Right forelimb (tissue), 1 donor: ENCODE measurements around the gene CMBL.
"Not testable (repeated sequence)": the region's sequence is repeated elsewhere in the genome, so short reads cannot be mapped to it uniquely, and the experiment has no call there.

Source experiments
- DNase-seq: peaks from one replicate; pipeline ENCODE4 v3.0.0-alpha.2; 2018

Gene CMBL

DNA sequence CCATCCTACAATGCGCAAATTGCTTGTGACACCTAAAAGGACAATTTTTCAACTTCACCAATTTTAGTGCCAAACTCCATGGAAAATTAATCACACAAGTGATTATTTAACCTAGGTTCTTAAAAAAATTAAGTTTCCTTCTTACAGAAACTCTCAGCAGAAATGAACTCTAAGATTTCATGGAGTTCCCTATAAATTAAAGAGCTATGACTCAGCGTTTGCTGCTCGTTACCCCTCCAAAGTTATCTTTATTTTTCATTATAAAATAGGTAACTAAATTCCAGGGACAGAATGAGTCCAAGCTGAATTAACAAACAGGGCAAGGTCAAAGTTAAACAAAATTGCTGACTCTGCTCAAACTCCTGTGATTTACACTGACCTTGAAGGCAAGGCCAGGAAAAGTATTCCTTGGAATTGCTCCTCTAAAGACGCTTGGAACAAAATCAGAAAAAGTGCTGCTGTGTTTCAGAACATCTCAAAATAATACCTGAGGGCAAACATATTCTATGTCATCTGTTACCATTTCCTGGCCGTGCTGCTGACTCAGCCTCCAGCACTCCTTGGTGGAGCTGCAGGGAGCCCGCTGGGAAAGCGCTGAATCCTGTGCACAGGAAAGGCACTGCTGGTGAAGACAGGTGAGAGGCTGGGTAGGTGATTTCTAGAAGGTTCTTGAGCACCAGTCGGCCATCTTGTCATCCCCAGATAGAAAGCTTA lies 2.5 kb upstream of the CMBL start:
- no peak for DNase-seq

DNA sequence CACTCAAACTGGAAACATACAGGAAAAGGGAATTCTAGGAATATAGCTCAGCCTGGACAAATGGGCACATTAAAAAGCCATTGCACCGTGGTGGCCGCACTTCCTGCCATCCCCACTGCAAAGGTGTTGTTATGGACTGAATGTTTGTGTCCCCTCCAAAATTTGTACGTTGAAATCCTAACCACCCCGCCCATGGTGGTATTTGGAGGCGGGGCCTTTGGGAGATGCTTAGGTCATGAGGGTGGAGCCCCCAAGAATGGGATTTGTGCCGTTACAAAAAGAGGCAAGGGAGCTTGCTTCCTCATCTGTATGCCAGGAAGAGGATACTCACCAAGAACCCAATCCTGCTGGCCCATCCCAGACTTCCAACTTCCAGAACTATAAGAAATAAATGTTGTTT lies 1.1 kb upstream of the CMBL start:
- no peak for DNase-seq

DNA sequence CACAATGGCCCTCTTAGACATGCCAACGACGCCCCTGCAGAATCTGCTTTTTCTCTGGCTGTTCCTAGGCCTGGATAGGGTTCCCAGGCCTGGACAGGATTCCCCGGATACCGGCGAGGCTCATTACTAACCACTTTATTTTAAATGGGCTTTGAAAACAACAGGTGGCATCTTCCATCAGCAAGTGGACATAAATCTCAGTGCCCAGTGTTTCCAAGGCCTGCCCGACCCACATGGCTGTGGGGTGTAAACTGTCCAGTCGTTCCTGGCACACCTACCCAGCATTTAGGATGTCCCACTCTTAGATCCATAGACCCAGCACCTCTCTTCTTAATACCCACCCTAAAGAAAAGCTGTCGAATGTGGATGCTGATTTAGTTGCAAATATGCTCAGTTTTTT lies 896 bp downstream of the CMBL start:
- no peak for DNase-seq

DNA sequence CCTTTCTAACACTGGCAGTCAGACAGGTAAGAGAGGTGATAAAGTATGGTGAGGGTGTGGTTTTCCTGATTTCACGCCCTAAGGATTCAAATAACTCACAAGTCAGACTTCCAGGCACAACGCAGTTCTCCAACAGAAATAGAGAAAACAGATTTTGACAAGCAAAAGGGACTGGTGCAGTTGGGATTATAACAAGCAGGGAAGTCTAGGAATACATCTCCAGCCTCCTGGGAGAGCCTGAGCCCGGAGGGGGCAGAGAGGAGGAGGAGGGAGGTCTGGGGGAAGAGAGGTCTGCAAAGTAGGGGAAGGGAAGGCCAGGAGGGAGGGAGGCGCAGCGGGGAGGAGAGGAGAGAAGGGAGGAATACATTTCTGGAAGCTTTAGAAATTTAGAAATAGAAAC lies 1.6 kb downstream of the CMBL start:
- DNase-seq, result no peak

DNA sequence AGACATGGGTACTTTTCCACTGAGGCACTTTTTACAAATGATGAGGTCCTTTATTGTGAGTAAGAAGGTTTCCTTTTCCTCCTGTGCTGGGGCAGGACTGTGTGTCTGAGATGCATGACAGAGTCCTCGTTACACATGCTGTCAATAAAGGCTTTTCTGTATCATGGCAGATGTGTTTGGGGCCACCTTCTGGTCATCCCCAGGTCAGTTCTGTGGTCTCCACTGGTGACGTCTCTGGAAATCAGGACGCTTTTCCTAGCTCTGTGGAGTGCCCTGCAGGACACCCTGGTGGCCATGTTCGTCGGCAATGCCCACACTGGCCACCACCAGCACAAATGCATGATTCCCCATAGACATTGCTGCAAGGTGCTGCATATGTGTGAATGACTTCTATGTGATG lies 2.8 kb downstream of the CMBL start:
- no peak for DNase-seq

DNA sequence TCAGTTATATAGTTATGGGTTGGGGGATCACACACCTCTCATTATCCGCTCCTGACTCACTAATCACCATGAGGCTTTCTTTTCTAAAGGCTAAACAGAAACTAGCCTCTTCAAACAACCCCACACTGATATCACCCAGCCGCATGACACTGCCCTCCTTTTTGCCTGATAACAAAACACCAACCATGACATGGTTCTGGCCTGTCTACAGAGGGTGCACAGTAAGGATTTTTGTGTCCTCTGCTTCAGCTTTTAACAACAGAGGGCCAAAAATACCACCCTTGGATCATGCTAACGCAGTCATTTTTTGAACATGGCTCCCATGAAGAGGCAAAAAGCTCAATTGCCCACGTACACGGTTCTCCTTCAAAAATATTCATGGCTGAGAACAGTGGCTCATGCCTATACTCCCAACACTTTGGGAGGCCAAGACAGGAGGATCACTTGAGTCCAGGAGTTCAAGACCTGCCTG lies 4.0 kb downstream of the CMBL start:
- DNase-seq, result no peak

DNA sequence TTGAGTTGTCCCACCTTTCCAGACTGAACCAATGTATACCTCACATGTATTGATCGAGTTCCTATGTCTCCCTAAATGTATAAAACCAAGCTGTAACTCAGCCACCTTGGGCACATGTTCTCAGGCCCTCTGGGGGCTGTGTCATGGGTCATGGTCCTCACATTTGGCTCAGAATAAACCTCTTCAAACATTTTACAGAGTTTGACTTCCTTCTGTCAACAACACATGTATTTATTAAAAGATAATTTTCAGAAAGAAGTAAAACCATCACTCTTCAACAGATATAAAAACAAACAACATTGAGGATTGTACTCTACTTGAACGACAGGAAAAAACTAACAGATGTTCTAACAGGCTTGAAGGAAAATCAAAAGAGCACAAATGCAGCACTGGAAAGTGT lies 4.5 kb downstream of the CMBL start:
- DNase-seq, result no peak

DNA sequence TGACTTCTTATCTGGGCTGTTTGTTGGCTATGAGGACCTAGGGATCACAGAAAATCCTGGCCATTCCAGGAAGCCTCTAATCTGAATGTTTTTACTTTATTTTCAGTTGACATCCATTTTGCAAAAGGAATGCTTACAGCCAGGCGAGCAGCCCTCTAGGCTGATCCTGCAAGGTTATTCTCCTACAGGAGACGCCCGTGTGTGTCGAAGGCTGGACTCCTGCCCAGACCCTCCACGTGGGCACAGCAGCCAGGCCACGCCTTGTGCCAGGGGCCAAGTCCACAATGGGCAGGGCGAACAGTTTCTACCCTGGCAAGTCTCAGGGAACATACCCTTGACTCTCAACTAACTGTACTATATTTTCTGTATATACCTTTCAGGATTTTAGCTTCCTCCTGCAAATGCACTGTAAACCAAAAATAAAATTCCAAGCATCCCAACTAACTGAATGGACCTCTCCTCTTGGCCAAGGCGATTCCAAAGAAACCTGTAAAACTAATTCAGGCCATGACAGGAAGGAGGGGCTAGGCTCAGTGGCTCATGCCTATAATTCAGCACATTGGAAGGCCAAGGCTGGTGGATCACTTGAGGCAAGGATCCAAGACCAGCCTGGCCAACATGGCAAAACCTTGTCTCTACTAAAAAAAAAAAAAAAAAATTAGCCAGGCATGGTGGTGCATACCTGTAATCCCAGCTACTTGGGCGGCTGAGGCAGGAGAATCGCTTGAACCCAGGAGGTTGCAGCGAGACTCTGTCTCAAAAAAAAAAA lies 5.7 kb downstream of the CMBL start:
- peak; percentile 48 for DNase-seq

DNA sequence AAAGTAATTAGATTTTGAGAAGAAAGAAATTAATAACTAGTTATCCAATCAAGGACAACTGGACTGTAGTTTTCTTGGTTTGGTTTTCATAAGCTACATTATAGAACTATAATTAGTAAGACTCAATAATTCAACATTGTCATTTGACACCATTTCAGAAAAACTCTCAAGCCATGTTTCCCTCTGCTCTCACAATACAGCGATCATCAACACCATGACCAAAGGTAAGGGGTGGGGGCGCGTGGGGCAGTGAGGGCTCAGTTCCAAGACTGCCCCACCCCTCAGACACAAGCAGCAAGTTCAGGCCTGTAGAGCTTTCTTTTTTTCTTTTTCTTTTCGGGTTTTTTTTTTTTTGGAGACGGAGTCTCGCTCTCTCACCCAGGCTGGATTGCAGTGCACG lies 6.4 kb downstream of the CMBL start:
- DNase-seq, result no peak

DNA sequence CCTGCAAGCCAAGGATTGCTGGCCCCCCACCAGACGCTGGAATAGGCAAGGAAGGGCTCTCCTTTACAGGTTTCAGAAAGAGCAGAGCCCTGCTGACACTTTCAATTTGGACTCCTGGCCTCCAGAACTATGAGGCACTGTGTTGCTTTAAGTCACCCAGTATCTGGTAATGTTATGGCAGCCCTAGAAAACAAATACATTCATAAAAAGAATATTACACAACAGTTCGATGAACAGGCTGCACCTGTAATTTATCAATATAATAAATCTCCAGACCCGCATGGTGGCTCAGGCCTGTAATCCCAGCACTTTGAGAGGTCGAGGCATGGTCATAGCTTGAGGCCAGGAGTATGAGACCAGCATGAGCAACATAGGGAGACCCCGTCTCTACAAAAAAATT lies 7.5 kb downstream of the CMBL start:
- no peak for DNase-seq

DNA sequence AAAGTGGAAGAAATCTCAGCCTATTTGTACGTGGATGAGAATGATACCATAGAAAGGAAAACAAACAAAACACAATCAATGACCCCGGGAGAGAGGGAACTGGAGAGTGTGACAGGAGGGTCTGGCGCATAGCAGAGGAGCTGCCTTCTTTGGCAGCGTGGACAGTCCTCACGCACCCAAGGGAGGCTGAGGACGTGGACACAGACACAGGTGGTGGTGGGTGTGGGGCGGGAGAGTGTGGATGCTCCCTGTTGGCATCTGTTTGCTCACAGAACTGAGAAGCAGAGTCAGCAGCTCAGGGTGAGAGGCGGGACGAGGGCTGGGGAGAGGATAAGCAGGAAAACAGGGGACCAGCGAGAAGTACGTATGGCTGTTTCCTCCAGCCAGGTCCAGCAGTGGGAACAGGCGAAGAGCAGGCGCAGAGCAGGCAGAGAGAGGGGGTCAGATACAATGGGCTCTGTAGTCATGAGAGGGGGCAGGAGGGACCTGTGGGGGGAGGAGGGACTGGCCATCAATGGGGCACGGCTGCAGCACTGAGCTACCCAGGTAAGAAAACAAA lies 10.0 kb downstream of the CMBL start:
- no peak for DNase-seq

DNA sequence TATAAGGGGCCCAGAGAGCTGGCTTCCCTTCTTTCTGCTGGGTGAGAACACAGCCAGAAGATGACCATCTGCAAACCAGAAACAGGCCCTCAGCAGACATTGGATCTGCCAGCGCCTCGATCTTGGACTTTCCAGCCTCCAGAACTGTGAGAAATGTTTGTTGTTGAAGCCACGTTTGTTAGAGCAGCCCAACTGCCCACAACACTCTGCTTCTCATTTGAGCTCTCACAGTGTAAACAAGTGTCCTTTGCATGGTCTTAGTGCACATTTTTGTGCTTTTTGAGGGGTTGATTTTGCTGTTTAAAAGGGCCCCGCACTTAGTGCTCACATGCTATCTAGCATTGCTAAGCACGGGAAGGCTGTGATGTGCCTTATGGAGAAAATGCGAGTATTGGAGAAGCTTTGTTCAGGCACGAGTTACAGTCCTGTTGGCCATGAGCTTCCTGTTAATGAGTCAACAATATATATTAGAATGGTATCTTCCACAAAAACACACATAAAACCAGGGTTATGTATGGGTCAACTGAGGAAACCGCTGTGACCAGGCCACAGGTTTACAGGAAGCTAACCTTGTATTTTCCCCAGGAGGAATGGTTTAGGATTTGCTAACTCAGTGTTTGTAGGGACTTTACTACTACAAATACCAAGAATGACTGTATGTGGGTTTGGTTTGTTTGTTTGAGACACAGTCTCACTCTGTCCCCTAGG lies 11.9 kb downstream of the CMBL start:
- no peak for DNase-seq

DNA sequence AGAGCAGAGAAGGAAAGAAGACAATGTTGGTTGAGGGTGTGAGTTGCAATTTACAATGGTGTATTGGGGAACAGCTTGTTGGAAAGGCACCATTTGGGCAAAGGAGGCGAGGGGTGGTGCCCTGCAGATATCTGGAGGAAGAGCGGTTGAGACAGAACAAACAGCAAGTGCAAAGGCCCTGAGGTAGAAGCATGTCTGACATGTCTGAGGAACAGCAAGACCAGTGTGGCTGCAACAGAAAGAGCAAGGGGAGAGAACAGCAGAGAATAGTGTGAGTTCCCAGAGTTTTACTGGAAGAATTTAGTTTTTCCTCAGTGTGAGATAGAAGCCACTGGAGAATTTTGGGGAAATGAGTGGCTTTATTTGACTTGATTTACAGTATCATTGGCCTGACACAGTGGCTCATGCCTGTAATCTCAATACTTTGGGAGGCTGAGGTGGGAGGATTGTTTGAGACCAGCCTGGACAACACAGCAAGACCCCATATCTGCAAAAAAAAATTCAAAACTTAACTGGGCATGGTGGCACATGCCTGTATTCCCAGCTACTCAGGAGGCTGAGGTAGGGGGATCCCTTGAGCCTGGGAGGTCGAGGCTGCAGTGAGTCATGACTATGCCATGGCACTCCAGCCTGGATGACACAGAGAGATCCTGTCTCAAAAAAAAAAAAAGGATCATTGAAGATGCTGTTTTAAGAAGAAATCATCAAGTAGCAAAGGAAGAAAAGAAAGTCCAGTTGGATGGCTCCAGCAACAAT lies 13.6 kb downstream of the CMBL start:
- no peak for DNase-seq

DNA sequence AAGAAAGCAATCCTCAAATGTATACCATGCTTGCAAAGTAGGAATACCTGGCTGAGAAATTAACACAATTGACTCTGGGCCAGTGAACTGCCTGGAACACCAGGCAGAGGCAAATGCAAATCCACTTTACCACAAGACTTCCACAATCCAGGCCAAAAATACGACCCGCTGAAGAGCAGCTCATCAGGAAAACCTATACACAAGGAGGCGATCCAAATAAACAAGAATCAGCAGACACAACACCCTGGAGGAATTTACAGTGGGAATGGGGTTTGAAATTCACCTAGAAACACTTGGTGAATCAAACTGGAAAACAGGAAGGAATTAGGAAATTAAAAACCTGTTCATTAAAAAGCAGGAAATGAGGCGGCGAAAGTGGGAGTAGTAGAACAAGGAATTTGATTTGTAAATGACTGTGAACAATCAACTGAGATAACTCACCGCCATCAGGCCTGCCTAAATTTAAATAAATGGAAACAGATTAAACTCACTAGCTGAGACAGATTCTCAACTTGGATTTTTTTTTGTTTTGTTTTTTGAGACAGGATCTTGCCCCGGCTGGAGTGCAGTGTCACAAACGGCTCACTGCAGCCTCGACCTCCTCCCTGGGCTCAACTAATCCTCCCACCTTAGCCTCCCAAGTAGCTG lies 15.9 kb downstream of the CMBL start:
- DNase-seq, result no peak

DNA sequence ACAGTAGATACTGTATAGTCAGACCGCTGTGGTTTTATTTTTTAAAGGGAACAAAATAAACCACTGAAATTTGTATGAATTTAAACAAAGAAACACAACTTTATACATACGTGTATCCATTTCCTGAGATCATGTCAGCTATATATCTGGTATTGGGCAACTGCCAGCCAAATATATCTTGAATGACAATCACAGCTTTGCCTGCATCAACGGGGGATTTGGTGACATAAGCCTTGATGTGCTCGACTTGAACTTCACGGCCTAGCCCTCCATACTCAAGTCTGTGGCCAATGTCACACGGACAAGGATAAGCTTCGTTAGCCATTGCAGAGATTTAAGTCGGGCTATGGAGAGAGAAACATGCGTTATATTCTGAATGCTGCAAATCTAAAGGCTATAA lies 17.3 kb downstream of the CMBL start:
- no peak for DNase-seq

DNA sequence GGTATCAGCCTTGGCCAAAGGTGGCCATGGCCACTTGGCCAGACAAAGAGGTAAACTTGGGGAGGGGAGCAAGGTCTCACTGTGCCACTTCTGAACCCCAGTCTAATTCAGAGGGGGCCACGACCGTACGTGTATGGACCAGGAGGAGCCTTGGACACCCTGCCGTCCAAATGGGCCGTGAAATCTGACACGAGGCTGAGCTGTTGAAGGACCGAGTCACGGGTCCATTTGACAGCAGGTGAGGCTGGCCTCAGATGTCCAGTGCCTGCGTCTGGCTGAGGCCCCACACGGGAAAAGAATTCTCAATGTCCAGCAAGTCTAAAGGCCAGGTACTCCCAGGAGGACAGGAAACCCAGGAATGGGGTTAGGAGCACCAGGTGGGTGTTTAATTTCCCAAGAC lies 17.7 kb downstream of the CMBL start:
- no peak for DNase-seq

DNA sequence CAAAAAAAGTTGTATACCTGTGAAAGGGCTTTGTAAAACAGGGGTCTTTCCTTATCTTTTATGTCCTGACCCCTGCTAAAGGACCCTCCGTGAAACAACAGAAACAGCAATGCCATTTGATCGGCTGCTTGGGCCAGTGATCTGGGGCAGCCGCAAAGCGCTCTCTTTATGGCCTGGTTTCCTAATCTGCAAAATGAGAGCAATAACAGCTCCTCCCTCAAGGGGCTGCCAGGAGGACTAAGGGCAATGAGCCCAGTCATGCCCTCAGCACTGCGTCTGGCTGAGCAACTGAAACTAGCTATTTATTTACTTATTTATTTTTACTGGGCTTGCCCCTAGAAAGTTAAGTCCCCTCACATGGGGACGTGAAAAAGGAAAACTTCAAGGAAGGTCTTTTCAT lies 18.3 kb downstream of the CMBL start:
- DNase-seq, result no peak

DNA sequence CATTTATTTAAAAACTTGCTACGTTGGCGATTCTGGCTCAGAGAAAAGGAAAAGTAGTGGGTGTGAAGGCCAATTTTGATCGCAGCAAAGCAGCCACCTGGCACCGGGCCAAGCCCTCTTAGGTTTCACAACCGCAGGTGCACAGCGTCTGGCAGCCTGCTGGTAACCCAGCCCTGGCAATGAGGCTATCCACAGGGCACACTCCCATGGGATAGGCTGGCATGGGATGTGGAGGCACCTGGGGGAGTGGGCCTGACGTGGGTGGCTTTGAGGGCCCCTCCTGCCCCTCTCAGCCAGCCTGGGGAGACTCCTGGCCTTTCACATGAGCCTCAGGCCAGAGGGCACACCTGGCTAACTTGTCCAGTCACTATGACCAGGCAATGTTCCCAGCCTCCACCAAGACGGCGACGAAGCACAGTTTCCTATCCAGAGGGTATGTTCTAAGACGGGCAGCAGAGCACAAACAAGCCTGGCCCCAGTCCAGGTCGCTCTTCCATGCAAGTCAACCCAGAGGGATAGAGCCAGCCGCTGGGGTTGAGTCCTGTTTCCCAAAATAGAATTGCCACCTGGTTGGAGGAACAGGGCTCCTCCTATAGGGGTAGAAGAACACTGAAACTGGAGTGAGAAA lies 19.0 kb downstream of the CMBL start:
- no peak for DNase-seq

DNA sequence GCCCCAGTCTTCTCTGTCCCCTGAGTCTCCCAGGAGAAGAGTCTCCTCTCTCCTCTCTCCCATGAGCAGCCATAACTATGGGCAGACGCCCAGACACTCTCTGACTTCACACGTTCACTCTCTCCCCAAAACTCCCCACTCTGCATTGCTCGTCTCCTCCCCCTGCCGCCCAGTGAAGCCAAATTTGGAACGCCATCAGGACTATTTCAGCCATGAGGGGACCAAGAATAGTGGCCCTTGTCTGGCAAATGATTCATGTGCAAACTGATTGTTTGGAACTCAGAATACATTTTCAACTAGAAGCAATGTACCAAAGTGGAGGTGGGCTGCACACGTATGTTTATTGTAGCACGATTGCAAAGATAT lies 20.9 kb downstream of the CMBL start:
- no peak for DNase-seq

DNA sequence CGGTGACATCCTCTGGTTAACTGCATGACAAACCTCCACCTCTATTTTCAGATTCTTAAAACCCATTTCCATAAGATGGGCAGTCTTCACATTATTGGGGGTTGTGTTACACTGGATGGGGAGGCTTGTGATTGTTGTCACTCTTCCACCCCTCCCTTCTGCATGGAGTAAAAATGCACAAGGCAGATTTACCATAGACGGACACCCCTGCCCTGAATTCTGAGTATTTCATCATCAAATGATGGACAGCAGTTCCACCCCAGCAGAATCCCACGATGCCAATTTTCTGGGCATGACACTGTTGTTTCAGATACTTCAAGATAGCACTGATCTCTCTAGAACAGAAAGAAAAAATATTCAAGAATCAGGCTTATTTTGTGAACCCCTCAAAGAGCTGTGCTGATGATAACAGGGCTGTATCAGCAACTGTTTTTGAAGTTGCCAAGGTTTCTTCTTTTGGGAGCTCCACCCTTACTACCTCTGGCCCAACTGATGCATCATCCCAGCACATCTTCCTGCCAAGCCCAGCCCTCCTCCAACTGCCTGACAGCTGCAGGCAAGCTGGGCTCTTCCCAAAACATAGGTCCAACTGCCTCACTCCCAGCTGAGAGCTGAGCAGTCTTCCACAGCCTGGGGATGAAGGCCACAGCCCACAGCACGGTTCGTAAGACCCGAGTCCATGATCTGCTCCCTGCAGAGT lies 21.4 kb downstream of the CMBL start:
- peak; percentile 61 for DNase-seq

DNA sequence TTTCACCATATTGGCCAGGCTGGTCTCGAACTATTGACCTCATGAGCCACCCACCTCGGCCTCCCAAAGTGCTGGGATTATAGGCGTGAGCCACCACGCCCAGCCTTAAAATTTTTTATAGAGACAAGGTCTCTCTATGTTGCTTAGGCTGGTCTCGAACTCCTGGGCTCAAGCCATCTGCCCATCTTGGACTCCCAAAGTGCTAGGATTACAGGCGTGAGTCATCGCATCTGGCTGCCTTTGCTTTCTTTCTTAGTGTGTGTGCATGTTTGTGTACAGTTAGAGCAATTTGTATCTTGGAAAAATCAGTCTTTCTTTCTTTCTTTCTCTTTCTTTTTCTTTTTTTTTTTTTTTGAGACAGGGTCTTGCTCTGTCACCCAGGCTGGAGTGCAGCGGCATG lies 22.3 kb downstream of the CMBL start:
- DNase-seq, result not testable (repeated sequence)
